Skeletal muscle satellite cell (primary cell): ENCODE results near the gene SPIRE1.
"Not testable (repeated sequence)": the region's sequence is repeated elsewhere in the genome, so short reads cannot be mapped to it uniquely, and the experiment has no call there.

Source experiments
- H3K27me3 ChIP-seq: 2 replicates; pipeline ENCODE4 v1.7.0; 2013; ENCODE audit warnings: low read length; ENCODE audit not compliant: control insufficient read depth, insufficient read depth
- H3K36me3 ChIP-seq: 2 replicates; pipeline ENCODE4 v1.7.0; 2013; ENCODE audit warnings: mild to moderate bottlenecking, control low read depth, low read length; ENCODE audit not compliant: insufficient read depth
- H3K4me1 ChIP-seq: 2 replicates; pipeline ENCODE4 v1.7.0; 2013; ENCODE audit warnings: low read length; ENCODE audit not compliant: control insufficient read depth, insufficient read depth
- H3K4me2 ChIP-seq: 2 replicates; pipeline ENCODE4 v1.7.0; 2013; ENCODE audit warnings: mild to moderate bottlenecking, low read length
- H3K4me3 ChIP-seq: 2 replicates; pipeline ENCODE4 v1.7.0; 2013; ENCODE audit warnings: low read length
- H3K9ac ChIP-seq: 2 replicates; pipeline ENCODE4 v1.7.0; 2013; ENCODE audit warnings: mild to moderate bottlenecking, low read depth, low read length, moderate library complexity
- H3K9me3 ChIP-seq: replicated peaks from 2 replicates; pipeline ENCODE4 v1.7.0; 2013; ENCODE audit warnings: mild to moderate bottlenecking, control low read depth, low read length

SPIRE1 gene

GRCh38 chr18:12567849-12568248, 90.1 kb downstream of the SPIRE1 start:
- H3K27me3 ChIP-seq, result no peaks in the 10 kb centered on the region

GRCh38 chr18:12564861-12565260, 93.0 kb downstream of the SPIRE1 start:
- no peaks in the 10 kb centered on the region for H3K27me3 ChIP-seq
- no peaks in the 10 kb centered on the region for H3K9me3 ChIP-seq
- H3K4me1 ChIP-seq, result peaks cover 6% of the 10 kb centered on the region
- no peak overlapping the region for H3K9ac ChIP-seq
- H3K4me2 ChIP-seq, result no peak overlapping the region
- H3K36me3 ChIP-seq, result no peaks in the 10 kb centered on the region
- H3K4me3 ChIP-seq, result no peak overlapping the region

More at GRCh38 chr18:12567849-12568248, 90.1 kb downstream of the SPIRE1 start:
- H3K4me1 ChIP-seq, result peaks cover 10% of the 10 kb centered on the region
- H3K4me2 ChIP-seq, result no peak overlapping the region
- no peaks in the 10 kb centered on the region for H3K36me3 ChIP-seq
- H3K9me3 ChIP-seq, result no peaks in the 10 kb centered on the region
- H3K9ac ChIP-seq, result no peak overlapping the region
- no peak overlapping the region for H3K4me3 ChIP-seq

GRCh38 chr18:12564378-12564777, 93.5 kb downstream of the SPIRE1 start:
- Histone ChIP-seq H3K4me3 (no peak overlapping the region), H3K9me3 (no peaks in the 10 kb centered on the region)

GRCh38 chr18:12560600-12560999, 97.3 kb downstream of the SPIRE1 start:
- H3K4me2 ChIP-seq, H3K9ac ChIP-seq, H3K4me3 ChIP-seq, H3K36me3 ChIP-seq, H3K9me3 ChIP-seq, H3K4me1 ChIP-seq, H3K27me3 ChIP-seq: not testable (repeated sequence)

More at GRCh38 chr18:12564378-12564777, 93.5 kb downstream of the SPIRE1 start:
- Histone ChIP-seq H3K36me3 (no peaks in the 10 kb centered on the region), H3K4me1 (peaks cover 4% of the 10 kb centered on the region), H3K9ac (no peak overlapping the region), H3K4me2 (no peak overlapping the region), H3K27me3 (no peaks in the 10 kb centered on the region)

- H3K36me3 ChIP-seq, result peaks cover 8% of the 10 kb centered on the region
- H3K4me2 ChIP-seq, result no peak overlapping the region
- H3K27me3 ChIP-seq, result no peaks in the 10 kb centered on the region
- no peaks in the 10 kb centered on the region for H3K4me1 ChIP-seq
- no peak overlapping the region for H3K9ac ChIP-seq
- H3K9me3 ChIP-seq, result no peaks in the 10 kb centered on the region
- no peak overlapping the region for H3K4me3 ChIP-seq
Measured at GRCh38 chr18:12559319-12559718, 98.6 kb downstream of the SPIRE1 start.

GRCh38 chr18:12556946-12557806, 100.7 kb downstream of the SPIRE1 start:
- H3K4me1 ChIP-seq, result peaks cover 1% of the 10 kb centered on the region
- no peaks in the 10 kb centered on the region for H3K27me3 ChIP-seq
- no peak overlapping the region for H3K9ac ChIP-seq
- no peak overlapping the region for H3K4me2 ChIP-seq
- H3K4me3 ChIP-seq, result no peak overlapping the region
- H3K9me3 ChIP-seq, result no peaks in the 10 kb centered on the region
- H3K36me3 ChIP-seq, result peaks cover 8% of the 10 kb centered on the region

- H3K4me3 ChIP-seq, result no peak overlapping the region
- no peaks in the 10 kb centered on the region for H3K9me3 ChIP-seq
- H3K9ac ChIP-seq, result no peak overlapping the region
- no peak overlapping the region for H3K4me2 ChIP-seq
- H3K36me3 ChIP-seq, result peaks cover 8% of the 10 kb centered on the region
- H3K4me1 ChIP-seq, result peaks cover 4% of the 10 kb centered on the region
- no peaks in the 10 kb centered on the region for H3K27me3 ChIP-seq
Measured at GRCh38 chr18:12554796-12555388, 103.0 kb downstream of the SPIRE1 start.

GRCh38 chr18:12552879-12553242, 105.0 kb downstream of the SPIRE1 start:
- Histone ChIP-seq H3K4me1 (peaks cover 4% of the 10 kb centered on the region), H3K9ac (no peak overlapping the region), H3K4me2 (no peak overlapping the region), H3K9me3 (no peaks in the 10 kb centered on the region), H3K27me3 (no peaks in the 10 kb centered on the region), H3K4me3 (no peak overlapping the region), H3K36me3 (peaks cover 2% of the 10 kb centered on the region)

GRCh38 chr18:12551943-12552878, 105.7 kb downstream of the SPIRE1 start:
- H3K4me2 ChIP-seq, H3K4me1 ChIP-seq, H3K36me3 ChIP-seq, H3K4me3 ChIP-seq, H3K9me3 ChIP-seq, H3K9ac ChIP-seq, H3K27me3 ChIP-seq: not testable (repeated sequence)

- not testable (repeated sequence) for H3K9me3 ChIP-seq, H3K9ac ChIP-seq, H3K27me3 ChIP-seq, H3K4me3 ChIP-seq, H3K4me2 ChIP-seq, H3K36me3 ChIP-seq, H3K4me1 ChIP-seq
Measured at GRCh38 chr18:12551466-12551865, 106.4 kb downstream of the SPIRE1 start.

GRCh38 chr18:12543697-12544096, 114.2 kb downstream of the SPIRE1 start:
- H3K9me3 ChIP-seq, result no peaks in the 10 kb centered on the region
- no peaks in the 10 kb centered on the region for H3K27me3 ChIP-seq
- no peak overlapping the region for H3K4me3 ChIP-seq
- H3K4me1 ChIP-seq, result peaks cover 15% of the 10 kb centered on the region
- no peak overlapping the region for H3K9ac ChIP-seq
- H3K4me2 ChIP-seq, result no peak overlapping the region
- H3K36me3 ChIP-seq, result no peaks in the 10 kb centered on the region
